Loucy (cell line): ENCODE results near the gene LAP3.

Experiments used
- H2AFZ ChIP-seq: fragments of 200-600 bp; sonication (generic); 2 replicates; pipeline ENCODE4 v1.6.0; 2016; ENCODE audit warnings: antibody characterized with exemption, mild to moderate bottlenecking, low read length, moderate library complexity
- H3F3A ChIP-seq: fragments of 200-600 bp; 2 replicates; pipeline ENCODE4 v1.6.0; 2016; ENCODE audit warnings: antibody characterized with exemption, low read depth, mild to moderate bottlenecking
- H3K27me3 ChIP-seq: fragments of 200-600 bp; sonication (generic); 2 replicates; pipeline ENCODE4 v1.6.1; 2014; ENCODE audit warnings: low read length, mild to moderate bottlenecking; ENCODE audit not compliant: insufficient read depth, poor library complexity, severe bottlenecking
- H3K36me3 ChIP-seq: fragments of 200-600 bp; sonication (generic); 2 replicates; pipeline ENCODE4 v1.6.1; 2016; ENCODE audit warnings: low read length; ENCODE audit not compliant: insufficient read depth
- H3K4me1 ChIP-seq: fragments of 200-600 bp; sonication (generic); 2 replicates; pipeline ENCODE4 v1.5.1; 2014; ENCODE audit warnings: low read length, mild to moderate bottlenecking; ENCODE audit not compliant: insufficient read depth, poor library complexity, severe bottlenecking
- H3K4me2 ChIP-seq: fragments of 200-600 bp; sonication (generic); 2 replicates; pipeline ENCODE4 v1.6.0; 2014; ENCODE audit warnings: antibody characterized with exemption, low read length, low read depth, mild to moderate bottlenecking; ENCODE audit not compliant: poor library complexity, severe bottlenecking
- H3K4me3 ChIP-seq: fragments of 200-600 bp; sonication (generic); 2 replicates; pipeline ENCODE4 v1.5.1; 2014; ENCODE audit warnings: low read length, mild to moderate bottlenecking, mixed read lengths; ENCODE audit not compliant: poor library complexity, severe bottlenecking
- H3K79me2 ChIP-seq: fragments of 200-600 bp; sonication (generic); 2 replicates; pipeline ENCODE4 v1.6.1; 2014; ENCODE audit warnings: low read length; ENCODE audit not compliant: insufficient read depth
- H3K9ac ChIP-seq: fragments of 200-600 bp; sonication (generic); 2 replicates; pipeline ENCODE4 v1.6.0; 2014; ENCODE audit warnings: mild to moderate bottlenecking, low read depth, low read length, moderate library complexity; ENCODE audit not compliant: poor library complexity, severe bottlenecking
- H3K9me2 ChIP-seq: fragments of 200-600 bp; sonication (generic); replicated peaks from 2 replicates; pipeline ENCODE4 v1.6.1; 2016; ENCODE audit warnings: low read depth, low read length, mixed read lengths
- H3K9me3 ChIP-seq: fragments of 200-600 bp; sonication (generic); 2 replicates; pipeline ENCODE4 v1.6.1; 2014; ENCODE audit warnings: mild to moderate bottlenecking, antibody characterized with exemption, low read length, low read depth; ENCODE audit not compliant: insufficient read depth
- H4K20me1 ChIP-seq: fragments of 200-600 bp; sonication (generic); 2 replicates; pipeline ENCODE4 v1.6.0; 2014; ENCODE audit warnings: antibody characterized with exemption, low read length, mild to moderate bottlenecking; ENCODE audit not compliant: insufficient read depth, poor library complexity, severe bottlenecking
- CTCF ChIP-seq: fragments of 200-600 bp; sonication (generic); conservative IDR thresholded peaks from 2 replicates; pipeline ENCODE4 v1.5.1; 2014; ENCODE audit warnings: mild to moderate bottlenecking, antibody characterized with exemption, low read length
- EZH2phosphoT487 ChIP-seq: fragments of 200-600 bp; IDR thresholded peaks from 2 replicates; pipeline ENCODE4 v1.6.1; 2018; ENCODE audit warnings: antibody characterized with exemption, mild to moderate bottlenecking, moderate library complexity, borderline replicate concordance

The LAP3 gene

GRCh38 chr4:17577665-17578481 lies 875 bp downstream of the LAP3 start:
- no peak for TF ChIP-seq EZH2phosphoT487
- TF ChIP-seq CTCF: peak; percentile 24; the same call in 1 of the 2 replicates
- H3K9ac ChIP-seq: peak overlapping the region; percentile 84
- peaks cover 26% of the 10 kb centered on the region; the same call in 1 of the 2 replicates for H3K79me2 ChIP-seq
- H3K36me3 ChIP-seq: peaks cover under 1% of the 10 kb centered on the region; the same call in 1 of the 2 replicates
- H3K4me3 ChIP-seq: peak overlapping the region; percentile 85
- H3F3A ChIP-seq: no peaks in the 10 kb centered on the region
- no peaks in the 10 kb centered on the region for H3K9me2 ChIP-seq
- peaks cover 21% of the 10 kb centered on the region for H3K4me1 ChIP-seq
- H3K27me3 ChIP-seq: no peaks in the 10 kb centered on the region
- H3K4me2 ChIP-seq: peak overlapping the region; percentile 91
- H3K9me3 ChIP-seq: no peaks in the 10 kb centered on the region
- H4K20me1 ChIP-seq: peaks cover 3% of the 10 kb centered on the region
- peak overlapping the region; percentile 87 for H2AFZ ChIP-seq

- H3K9me2 ChIP-seq: no peaks in the 10 kb centered on the region
- H3K9ac ChIP-seq: peak overlapping the region; percentile 84
- peak overlapping the region; percentile 85 for H3K4me3 ChIP-seq
- H2AFZ ChIP-seq: no peak overlapping the region
- H3K27me3 ChIP-seq: no peaks in the 10 kb centered on the region
- peaks cover 6% of the 10 kb centered on the region; the same call in 1 of the 2 replicates for H3K36me3 ChIP-seq
- H3K4me1 ChIP-seq: peaks cover 21% of the 10 kb centered on the region
- peak overlapping the region; percentile 91 for H3K4me2 ChIP-seq
- peaks cover 3% of the 10 kb centered on the region for H4K20me1 ChIP-seq
- no peaks in the 10 kb centered on the region for H3K9me3 ChIP-seq
- H3K79me2 ChIP-seq: peaks cover 26% of the 10 kb centered on the region; the same call in 1 of the 2 replicates
- H3F3A ChIP-seq: no peaks in the 10 kb centered on the region
- TF ChIP-seq CTCF: no peak
- TF ChIP-seq EZH2phosphoT487: no peak
These were observed 1.5 kb downstream of the LAP3 start for GRCh38 chr4:17578482-17578891.

DNA sequence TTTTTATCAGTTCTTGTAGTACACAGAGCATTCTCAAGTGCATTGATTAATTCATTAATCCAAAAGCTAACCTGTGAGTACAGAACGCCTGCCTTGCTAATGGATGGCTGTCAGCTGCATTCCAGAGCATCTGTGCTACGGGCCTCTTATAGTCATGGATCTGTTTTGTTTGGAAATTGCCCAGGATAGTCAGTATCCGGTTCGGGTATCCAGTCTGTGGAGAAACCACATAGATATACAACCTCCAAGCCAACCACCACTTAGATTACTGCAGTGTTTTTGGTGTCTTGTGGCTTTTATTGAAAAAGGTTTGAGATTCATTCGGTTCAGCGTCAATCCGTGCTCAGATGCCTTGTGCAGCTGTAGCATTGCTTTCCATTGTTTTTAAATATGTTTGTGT lies 4.0 kb downstream of the LAP3 start:
- Histone ChIP-seq H2AFZ (no peak overlapping the region), H3K4me1 (peaks cover 21% of the 10 kb centered on the region), H4K20me1 (peaks cover 3% of the 10 kb centered on the region), H3K79me2 (peaks cover 26% of the 10 kb centered on the region; the same call in 1 of the 2 replicates), H3K27me3 (no peaks in the 10 kb centered on the region), H3K36me3 (peaks cover 30% of the 10 kb centered on the region; the same call in 1 of the 2 replicates), H3K9ac (no peak overlapping the region), H3F3A (no peaks in the 10 kb centered on the region), H3K9me2 (no peaks in the 10 kb centered on the region), H3K9me3 (no peaks in the 10 kb centered on the region), H3K4me2 (no peak overlapping the region), H3K4me3 (no peak overlapping the region)
- no peak for TF ChIP-seq CTCF
- TF ChIP-seq EZH2phosphoT487: no peak
